ENCODE data around the gene FBXO11.

FBXO11 gene

GRCh38 chr2:47767880-47768609, 138.3 kb downstream of the FBXO11 start:
- in situ Hi-C loops (cut with HindIII; ENCODE audit: low pct_ligation_motif_present, low pct_unique_long_range_greater_than_20kb, low sequenced_read_pairs): no loop called here

GRCh38 chr2:47767497-47767844, 138.8 kb downstream of the FBXO11 start:
- in situ Hi-C loops (cut with HindIII; ENCODE audit: low pct_ligation_motif_present, low pct_unique_long_range_greater_than_20kb, low sequenced_read_pairs): no loop called here
- no peak for DNase-seq

More at GRCh38 chr2:47767880-47768609, 138.3 kb downstream of the FBXO11 start:
- DNase-seq: peak; percentile 50

GRCh38 chr2:47751856-47752414, 154.4 kb downstream of the FBXO11 start:
- no peak for DNase-seq
- in situ Hi-C loops (cut with HindIII; ENCODE audit: low pct_ligation_motif_present, low pct_unique_long_range_greater_than_20kb, low sequenced_read_pairs): no loop called here

- no peak for DNase-seq
- in situ Hi-C loops (cut with HindIII; ENCODE audit: low pct_ligation_motif_present, low pct_unique_long_range_greater_than_20kb, low sequenced_read_pairs): no loop called here
Measured at GRCh38 chr2:47747878-47748277, 158.4 kb downstream of the FBXO11 start.

- in situ Hi-C loops (cut with HindIII; ENCODE audit: low pct_ligation_motif_present, low pct_unique_long_range_greater_than_20kb, low sequenced_read_pairs): no loop called here
- DNase-seq: no peak
Measured at GRCh38 chr2:47744074-47744473, 162.2 kb downstream of the FBXO11 start.

GRCh38 chr2:47741637-47742036, 164.7 kb downstream of the FBXO11 start:
- in situ Hi-C loops (cut with HindIII; ENCODE audit: low pct_ligation_motif_present, low pct_unique_long_range_greater_than_20kb, low sequenced_read_pairs): no loop called here

GRCh38 chr2:47741101-47741500, 165.2 kb downstream of the FBXO11 start:
- DNase-seq: no peak
- in situ Hi-C loops (cut with HindIII; ENCODE audit: low pct_ligation_motif_present, low pct_unique_long_range_greater_than_20kb, low sequenced_read_pairs): no loop called here

More at GRCh38 chr2:47741637-47742036, 164.7 kb downstream of the FBXO11 start:
- DNase-seq: no peak
